DND-41 (cell line): ENCODE data around the gene MAGI3.

Experiments
- ATAC-seq: fragments of 200-7000 bp; cut with Tn5 transposase; 3 replicates; pipeline ENCODE4 v1.9.1; 2021; ENCODE audit warnings: low read depth; ENCODE audit not compliant: insufficient read depth
- DNase-seq: peaks from one replicate; pipeline ENCODE4 v3.0.0-alpha.2; 2020
- H2AFZ ChIP-seq: 2 replicates; pipeline ENCODE4 v1.6.0; 2012; ENCODE audit warnings: low read depth, low read length
- H3K27ac ChIP-seq: 2 replicates; pipeline ENCODE4 v1.5.1; 2012; ENCODE audit warnings: low read length, inconsistent platforms
- H3K27me3 ChIP-seq: fragments of 200-600 bp; sonication (generic); 2 replicates; pipeline ENCODE4 v1.6.0; 2012; ENCODE audit warnings: low read length, mild to moderate bottlenecking, inconsistent platforms; ENCODE audit not compliant: insufficient read depth, poor library complexity
- H3K36me3 ChIP-seq: 2 replicates; pipeline ENCODE4 v1.5.1; 2012; ENCODE audit warnings: low read length, inconsistent platforms; ENCODE audit not compliant: insufficient read depth
- H3K4me1 ChIP-seq: 2 replicates; pipeline ENCODE4 v1.5.1; 2012; ENCODE audit warnings: mild to moderate bottlenecking, low read length; ENCODE audit not compliant: insufficient read depth
- H3K4me2 ChIP-seq: 2 replicates; pipeline ENCODE4 v1.6.0; 2012; ENCODE audit warnings: mild to moderate bottlenecking, moderate library complexity, low read length, inconsistent platforms; ENCODE audit not compliant: insufficient read depth
- H3K4me3 ChIP-seq, 2 experiments: fragments of 200-600 bp in 1 of 2; shearing (Covaris generic) in 1 of 2; 2 replicates each; pipeline ENCODE4 v1.5.1; 2012 to 2016; ENCODE audit warnings: inconsistent platforms in 2 of 2, low read length in 2 of 2, mild to moderate bottlenecking in 2 of 2, low read depth in 1 of 2, moderate library complexity in 1 of 2
- H3K79me2 ChIP-seq: 2 replicates; pipeline ENCODE4 v1.6.0; 2012; ENCODE audit warnings: low read length, inconsistent platforms; ENCODE audit not compliant: insufficient read depth
- H3K9ac ChIP-seq: 2 replicates; pipeline ENCODE4 v1.6.0; 2012; ENCODE audit warnings: low read depth, mild to moderate bottlenecking, inconsistent platforms, low read length, moderate library complexity
- H3K9me3 ChIP-seq: 2 replicates; pipeline ENCODE4 v1.5.1; 2012; ENCODE audit warnings: low read length, moderate library complexity, mild to moderate bottlenecking, inconsistent platforms; ENCODE audit not compliant: insufficient read depth, severe bottlenecking
- H4K20me1 ChIP-seq: 2 replicates; pipeline ENCODE4 v1.6.0; 2012; ENCODE audit warnings: low read length; ENCODE audit not compliant: insufficient read depth
- EZH2 ChIP-seq: IDR thresholded peaks from 3 replicates; pipeline ENCODE4 v1.6.1; 2012; ENCODE audit warnings: borderline replicate concordance, low read depth, mild to moderate bottlenecking, moderate library complexity, low read length, inconsistent platforms; ENCODE audit not compliant: severe bottlenecking
- TF ChIP-seq, protein P1 (sequence below): IDR thresholded peaks from 2 replicates; pipeline ENCODE4 v1.5.1; 2012; ENCODE audit warnings: borderline replicate concordance, low read length, moderate library complexity, mild to moderate bottlenecking; ENCODE audit not compliant: poor library complexity, severe bottlenecking; ENCODE audit errors: extremely low read depth

The MAGI3 gene

DNA sequence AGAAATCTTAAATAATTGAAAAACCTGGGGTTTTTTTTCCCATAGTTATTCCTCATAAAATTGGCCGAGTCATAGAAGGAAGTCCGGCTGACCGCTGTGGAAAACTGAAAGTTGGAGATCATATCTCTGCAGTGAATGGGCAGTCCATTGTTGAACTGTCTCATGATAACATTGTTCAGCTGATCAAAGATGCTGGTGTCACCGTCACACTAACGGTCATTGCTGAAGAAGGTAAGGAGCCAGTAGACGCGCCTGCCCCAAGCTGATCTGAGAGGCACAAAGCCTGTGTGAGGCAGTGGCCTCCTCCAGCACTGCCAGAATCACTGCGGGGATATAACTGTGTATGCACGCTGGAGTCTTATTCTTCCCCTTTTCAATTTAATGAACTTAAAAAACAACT is 268.7 kb downstream of the MAGI3 start:
- Histone ChIP-seq H4K20me1 (no peaks in the 10 kb centered on the region), H3K9me3 (no peaks in the 10 kb centered on the region), H2AFZ (no peak overlapping the region), H3K4me1 (no peaks in the 10 kb centered on the region), H3K4me3 (no peak overlapping the region), H3K79me2 (no peaks in the 10 kb centered on the region), H3K9ac (no peak overlapping the region), H3K4me2 (no peak overlapping the region), H3K27ac (no peak overlapping the region), H3K27me3 (no peaks in the 10 kb centered on the region), H3K36me3 (peaks cover 2% of the 10 kb centered on the region; the same call in 1 of the 2 replicates)
- TF ChIP-seq, protein P1, sequence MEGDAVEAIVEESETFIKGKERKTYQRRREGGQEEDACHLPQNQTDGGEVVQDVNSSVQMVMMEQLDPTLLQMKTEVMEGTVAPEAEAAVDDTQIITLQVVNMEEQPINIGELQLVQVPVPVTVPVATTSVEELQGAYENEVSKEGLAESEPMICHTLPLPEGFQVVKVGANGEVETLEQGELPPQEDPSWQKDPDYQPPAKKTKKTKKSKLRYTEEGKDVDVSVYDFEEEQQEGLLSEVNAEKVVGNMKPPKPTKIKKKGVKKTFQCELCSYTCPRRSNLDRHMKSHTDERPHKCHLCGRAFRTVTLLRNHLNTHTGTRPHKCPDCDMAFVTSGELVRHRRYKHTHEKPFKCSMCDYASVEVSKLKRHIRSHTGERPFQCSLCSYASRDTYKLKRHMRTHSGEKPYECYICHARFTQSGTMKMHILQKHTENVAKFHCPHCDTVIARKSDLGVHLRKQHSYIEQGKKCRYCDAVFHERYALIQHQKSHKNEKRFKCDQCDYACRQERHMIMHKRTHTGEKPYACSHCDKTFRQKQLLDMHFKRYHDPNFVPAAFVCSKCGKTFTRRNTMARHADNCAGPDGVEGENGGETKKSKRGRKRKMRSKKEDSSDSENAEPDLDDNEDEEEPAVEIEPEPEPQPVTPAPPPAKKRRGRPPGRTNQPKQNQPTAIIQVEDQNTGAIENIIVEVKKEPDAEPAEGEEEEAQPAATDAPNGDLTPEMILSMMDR, result no peak
- no peak for TF ChIP-seq EZH2
- ATAC-seq (no peak), DNase-seq (no peak)

DNA sequence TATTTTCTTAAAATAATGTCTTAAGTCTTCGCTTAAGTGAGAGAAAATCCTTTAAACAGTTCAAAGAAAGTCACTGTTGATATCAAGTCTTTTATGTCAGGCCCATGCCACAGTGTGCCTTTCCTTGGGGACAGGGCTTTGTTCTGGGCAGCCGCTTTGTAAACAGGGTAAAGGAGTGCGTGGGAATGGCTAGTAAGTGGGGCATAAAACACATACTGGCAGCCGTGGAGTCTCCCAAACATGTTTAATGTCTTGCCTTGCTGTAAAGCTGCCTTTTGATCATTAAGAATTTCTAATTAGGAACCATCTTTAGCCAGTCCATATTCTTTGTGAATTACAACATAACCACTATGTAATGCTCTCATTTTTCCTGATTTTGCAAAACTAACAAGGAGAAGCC is 269.2 kb downstream of the MAGI3 start:
- Histone ChIP-seq H3K4me1 (no peaks in the 10 kb centered on the region), H3K9ac (no peak overlapping the region), H3K9me3 (no peaks in the 10 kb centered on the region), H2AFZ (no peak overlapping the region), H3K36me3 (peaks cover 2% of the 10 kb centered on the region; the same call in 1 of the 2 replicates), H4K20me1 (no peaks in the 10 kb centered on the region), H3K27me3 (no peaks in the 10 kb centered on the region), H3K4me3 (no peak overlapping the region), H3K4me2 (no peak overlapping the region), H3K79me2 (no peaks in the 10 kb centered on the region), H3K27ac (no peak overlapping the region)
- no peak for ATAC-seq
- TF ChIP-seq EZH2, result no peak
- TF ChIP-seq, protein P1, result no peak
- no peak for DNase-seq

DNA sequence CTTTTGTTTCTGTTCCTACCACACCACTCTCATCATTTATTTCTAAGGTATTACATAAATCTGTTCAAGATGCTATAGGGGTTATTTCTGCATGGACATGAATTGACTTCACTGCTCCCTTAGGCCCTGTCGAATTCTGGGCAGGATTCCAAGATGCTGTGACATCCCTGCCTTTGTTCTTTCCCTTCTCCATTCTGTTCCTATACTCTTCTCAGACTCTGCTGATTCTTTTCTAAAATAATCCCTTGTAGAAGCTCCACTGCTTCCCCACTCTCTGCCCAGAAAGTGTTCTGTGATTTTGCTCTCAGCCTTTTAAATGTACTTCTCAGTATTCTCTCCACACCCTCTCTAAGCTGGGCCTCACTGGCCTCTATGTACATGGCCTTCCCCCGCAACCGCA is 269.8 kb downstream of the MAGI3 start:
- Histone ChIP-seq H3K36me3 (peaks cover 2% of the 10 kb centered on the region; the same call in 1 of the 2 replicates), H3K4me1 (no peaks in the 10 kb centered on the region), H3K27me3 (no peaks in the 10 kb centered on the region), H3K4me3 (no peak overlapping the region), H3K9me3 (no peaks in the 10 kb centered on the region), H3K4me2 (no peak overlapping the region), H2AFZ (no peak overlapping the region), H3K9ac (no peak overlapping the region), H3K79me2 (no peaks in the 10 kb centered on the region), H4K20me1 (no peaks in the 10 kb centered on the region), H3K27ac (no peak overlapping the region)
- no peak for TF ChIP-seq EZH2
- TF ChIP-seq, protein P1, result no peak
- ATAC-seq (no peak), DNase-seq (no peak)

DNA sequence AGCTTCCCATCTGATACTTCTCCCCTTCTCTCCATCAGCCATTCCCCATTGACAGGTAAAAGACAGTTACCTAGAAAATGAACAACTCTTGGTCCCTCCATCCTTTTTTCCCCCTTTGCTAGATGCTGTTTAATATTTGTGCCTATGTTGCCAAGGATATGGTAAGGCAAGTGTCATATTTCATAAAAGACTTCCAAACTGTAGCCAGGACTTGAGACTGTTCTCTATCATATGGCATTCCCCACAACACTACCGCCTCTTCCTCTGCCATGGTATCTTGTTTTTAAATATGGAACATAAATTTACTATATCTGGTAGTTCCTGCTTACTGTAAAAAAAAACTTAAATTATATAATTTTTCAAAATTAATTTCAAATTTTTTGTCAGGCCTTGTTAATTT is 271.8 kb downstream of the MAGI3 start:
- no peak for TF ChIP-seq EZH2
- TF ChIP-seq, protein P1, result no peak
- Histone ChIP-seq H3K4me1 (no peaks in the 10 kb centered on the region), H3K4me2 (no peak overlapping the region), H3K4me3 (no peak overlapping the region), H3K79me2 (no peaks in the 10 kb centered on the region), H3K9me3 (no peaks in the 10 kb centered on the region), H3K27me3 (no peaks in the 10 kb centered on the region), H3K27ac (no peak overlapping the region), H2AFZ (no peak overlapping the region), H3K9ac (no peak overlapping the region), H4K20me1 (no peaks in the 10 kb centered on the region), H3K36me3 (peaks cover 2% of the 10 kb centered on the region; the same call in 1 of the 2 replicates)
- ATAC-seq (no peak), DNase-seq (no peak)
